Kidney capillary endothelial cell (primary cell): ENCODE data around the gene PCDHGA6.

Source experiments
- DNase-seq: peaks from one replicate; pipeline ENCODE4 v3.0.0-alpha.2; 2018; ENCODE audit warnings: low spot score

PCDHGA6 gene

DNA sequence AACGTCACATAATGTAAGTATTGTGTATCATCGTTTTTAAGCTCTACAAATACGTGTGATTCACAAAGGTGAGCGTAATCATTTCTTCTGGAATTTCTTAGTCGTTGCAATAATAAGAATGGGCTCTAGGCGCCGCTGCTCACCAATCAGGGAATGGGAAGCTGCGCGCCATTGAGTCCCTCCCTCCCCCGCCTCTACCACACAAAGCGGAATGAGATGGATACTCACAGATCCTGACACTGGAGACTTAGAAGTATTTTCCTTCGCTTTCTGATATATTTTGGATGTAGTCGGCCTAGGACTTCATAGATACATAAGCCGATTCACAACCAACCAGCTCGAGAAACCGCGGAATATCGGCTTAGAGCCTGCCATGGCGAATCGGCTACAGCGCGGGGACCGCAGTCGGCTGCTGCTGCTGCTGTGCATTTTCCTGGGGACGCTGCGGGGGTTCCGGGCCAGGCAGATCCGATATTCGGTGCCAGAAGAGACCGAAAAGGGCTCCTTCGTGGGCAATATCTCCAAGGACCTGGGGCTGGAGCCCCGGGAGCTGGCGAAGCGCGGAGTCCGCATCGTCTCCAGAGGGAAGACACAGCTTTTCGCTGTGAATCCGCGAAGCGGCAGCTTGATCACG is 47.3 kb downstream of the PCDHGA6 start, which contains the start of gene PCDHGA11:
TSS of gene PCDHGA11 (plus strand) at position 197 of the 634 bp plus-strand sequence. CDS start at position 374, 177 bp downstream.
- peak; percentile 56 for DNase-seq

DNA sequence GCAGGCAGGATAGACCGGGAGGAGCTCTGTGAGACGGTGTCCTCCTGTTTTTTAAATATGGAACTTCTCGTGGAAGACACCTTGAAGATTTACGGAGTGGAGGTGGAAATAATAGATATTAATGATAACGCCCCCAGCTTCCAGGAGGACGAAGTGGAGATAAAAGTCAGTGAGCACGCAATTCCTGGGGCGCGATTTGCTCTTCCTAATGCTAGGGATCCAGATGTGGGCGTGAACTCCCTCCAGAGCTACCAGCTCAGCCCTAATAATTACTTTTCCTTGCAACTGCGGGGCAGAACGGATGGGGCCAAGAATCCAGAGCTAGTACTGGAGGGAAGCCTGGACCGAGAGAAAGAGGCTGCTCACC is 47.8 kb downstream of the PCDHGA6 start:
- no peak for DNase-seq

DNA sequence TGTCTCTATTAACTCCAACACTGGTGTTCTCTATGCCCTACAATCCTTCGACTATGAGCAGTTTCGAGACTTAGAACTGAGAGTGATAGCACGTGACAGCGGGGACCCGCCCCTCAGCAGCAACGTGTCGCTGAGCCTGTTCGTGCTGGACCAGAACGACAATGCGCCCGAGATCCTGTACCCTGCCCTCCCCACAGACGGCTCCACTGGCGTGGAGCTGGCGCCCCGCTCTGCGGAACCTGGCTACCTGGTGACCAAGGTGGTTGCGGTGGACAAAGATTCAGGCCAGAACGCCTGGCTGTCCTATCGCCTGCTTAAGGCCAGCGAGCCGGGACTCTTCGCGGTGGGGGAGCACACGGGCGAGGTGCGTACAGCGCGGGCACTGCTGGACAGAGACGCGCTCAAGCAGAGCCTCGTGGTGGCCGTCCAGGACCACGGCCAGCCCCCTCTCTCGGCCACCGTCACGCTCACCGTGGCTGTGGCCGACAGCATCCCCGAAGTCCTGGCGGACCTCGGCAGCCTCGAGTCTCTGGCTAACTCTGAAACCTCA is 49.1 kb downstream of the PCDHGA6 start:
- DNase-seq = no peak

GRCh38 chr5:141427783-141428426 is 54.2 kb downstream of the PCDHGA6 start:
- DNase-seq = no peak
